Tongue (tissue), 2 donors: Measurements from ENCODE around the gene TIAM1. TPM values are rescaled to one million over a fixed set of nuclear protein-coding genes. Genes with fewer than 3 reads are reported as not detected.
A peak's percentile ranks its signal among the peaks of the same experiment; 100 is the strongest.

ENCODE experiments used
- DNase-seq: peaks from one replicate; pipeline ENCODE4 v3.0.0-alpha.2; 2015
- total RNA-seq: library from RNA; depleted of rRNA; stranded (reverse); fragments of >200 nt; gene quantifications from one replicate; pipeline ENCODE4 v1.2.3, GENCODE V29; 2014

TIAM1 gene
- total RNA-seq, 1 donor from 2014 or later, result 28.0 TPM

GRCh38 chr21:31332525-31332924, 11.5 kb downstream of the TIAM1 start:
- no peak for DNase-seq

DNA sequence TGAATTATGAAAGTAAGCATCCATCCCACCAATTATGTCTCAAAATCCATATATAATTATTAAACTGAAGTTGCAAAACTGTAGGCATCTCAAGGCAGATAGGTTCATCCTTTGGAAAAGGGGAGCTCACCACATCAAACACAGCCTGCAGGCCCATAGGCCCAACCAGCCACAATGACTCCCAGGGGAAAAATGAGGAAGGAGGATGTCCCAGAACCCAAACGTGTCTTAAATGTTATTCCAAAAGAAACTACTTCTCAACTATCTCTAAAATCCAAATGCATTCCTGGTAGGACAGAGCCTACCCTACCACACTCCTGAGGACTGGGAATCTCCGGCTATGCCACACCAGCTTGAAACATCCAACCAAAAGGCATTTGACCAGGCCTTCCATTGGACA, 12.8 kb downstream of the TIAM1 start:
- DNase-seq, result no peak

DNA sequence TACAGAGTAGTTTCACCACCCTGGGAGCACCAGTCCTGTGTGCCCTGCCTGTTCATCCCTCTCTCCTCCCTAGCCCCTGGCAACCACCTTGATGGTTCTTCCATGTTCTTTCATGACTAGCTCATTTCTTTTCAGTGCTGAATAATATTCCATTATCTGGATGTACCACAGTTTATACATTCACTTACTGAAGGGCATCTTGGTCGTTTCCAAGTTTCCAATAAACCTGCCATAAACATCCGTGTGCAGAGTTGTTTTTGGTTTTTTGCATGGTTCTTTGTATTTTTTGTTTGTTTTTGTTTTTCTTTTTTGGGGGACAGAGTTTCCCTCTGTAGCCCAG, 13.9 kb downstream of the TIAM1 start:
- no peak for DNase-seq

GRCh38 chr21:31329456-31330143, 14.5 kb downstream of the TIAM1 start:
- DNase-seq, result no peak

- DNase-seq, result peak; percentile 40
These were observed 17.4 kb downstream of the TIAM1 start for GRCh38 chr21:31326522-31327242.

GRCh38 chr21:31318971-31319370, 25.1 kb downstream of the TIAM1 start:
- DNase-seq, result no peak

DNA sequence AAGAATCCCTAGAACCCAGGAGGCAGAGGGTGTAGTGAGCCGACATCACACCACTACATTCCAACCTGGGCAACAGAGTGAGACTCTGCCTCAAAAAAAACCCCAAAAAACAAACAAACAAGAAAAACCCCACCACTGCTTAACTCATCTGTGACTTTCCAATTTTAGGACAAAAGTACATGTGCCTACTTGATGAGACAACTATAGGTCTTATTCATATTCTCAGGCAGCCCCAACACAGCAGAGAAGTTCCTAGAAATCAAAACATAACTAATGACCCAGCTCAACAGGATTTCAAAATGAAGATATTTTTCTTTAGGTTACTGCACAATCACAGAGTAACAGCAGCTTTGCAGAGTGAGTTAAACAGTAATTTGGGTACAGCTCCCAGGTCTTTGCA, 26.4 kb downstream of the TIAM1 start:
- no peak for DNase-seq

DNA sequence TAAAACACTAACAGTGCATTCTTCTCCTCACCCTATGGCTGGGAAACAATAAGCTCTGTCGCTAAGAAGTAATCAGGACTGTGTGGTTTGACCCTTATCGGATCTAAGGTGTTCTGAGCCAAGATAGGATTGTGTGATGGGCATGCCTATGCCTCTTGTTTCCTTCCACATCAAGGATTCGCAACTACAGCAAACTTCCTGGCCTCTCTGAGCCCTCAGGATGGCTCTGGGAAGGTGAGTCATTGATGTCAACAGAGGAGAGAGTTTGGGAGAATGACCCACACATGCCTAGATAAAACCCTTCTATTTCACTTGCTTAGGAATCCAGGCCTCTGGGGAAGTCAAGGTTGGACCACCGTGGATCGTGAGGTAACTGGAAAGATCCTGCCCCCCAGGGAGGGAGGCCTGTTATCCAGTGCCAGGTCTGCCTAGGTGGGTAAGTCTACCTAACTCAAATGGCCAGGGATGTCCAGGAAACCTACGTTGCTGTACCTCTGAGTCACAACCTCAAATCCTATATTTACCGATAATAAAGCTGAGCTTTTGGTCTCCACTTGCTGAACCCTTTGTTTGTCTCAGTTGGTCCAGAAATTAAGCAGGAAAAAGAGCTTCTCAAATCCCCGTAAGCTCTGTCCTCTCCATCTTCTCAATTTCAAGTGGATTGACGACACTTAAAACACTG, 27.4 kb downstream of the TIAM1 start:
- no peak for DNase-seq

DNA sequence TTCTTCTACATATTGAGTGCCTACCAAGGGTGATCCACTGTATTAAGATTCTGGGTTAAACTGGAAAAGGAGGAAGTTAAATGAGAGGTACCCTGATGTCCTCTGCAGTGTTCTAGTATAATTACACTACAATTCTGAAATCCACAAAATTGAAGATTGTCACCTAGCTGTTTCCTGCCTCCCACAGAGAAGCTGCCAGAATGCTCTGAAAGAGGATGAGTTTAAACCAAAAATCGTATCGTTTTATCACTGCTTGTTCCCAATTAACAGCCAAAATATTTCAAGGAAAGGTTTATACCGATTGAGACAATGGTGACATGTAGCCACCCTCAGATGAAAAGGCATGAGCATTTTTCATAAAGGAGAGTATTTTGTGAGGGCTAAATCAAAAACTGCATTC, 28.0 kb downstream of the TIAM1 start:
- DNase-seq, result no peak

DNA sequence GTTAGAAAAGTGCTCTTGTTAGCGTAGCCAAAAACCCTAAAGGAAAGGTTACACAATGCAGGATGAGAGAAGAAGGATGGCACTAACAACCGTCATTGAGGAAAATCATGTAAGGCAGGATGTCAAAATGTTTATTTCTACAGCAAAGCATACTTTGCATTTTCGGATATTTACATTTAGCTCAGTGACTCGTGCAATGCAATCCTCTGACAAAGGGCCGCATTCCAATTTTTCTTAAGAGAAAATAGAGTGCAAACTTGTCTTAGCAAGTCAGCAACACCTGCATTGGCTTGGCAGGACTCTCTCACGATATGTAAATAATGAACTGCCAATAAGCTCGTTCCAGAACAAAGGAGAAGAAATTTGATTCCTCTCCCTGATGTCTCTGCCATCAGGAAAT, 33.3 kb downstream of the TIAM1 start:
- DNase-seq, result peak; percentile 79

DNA sequence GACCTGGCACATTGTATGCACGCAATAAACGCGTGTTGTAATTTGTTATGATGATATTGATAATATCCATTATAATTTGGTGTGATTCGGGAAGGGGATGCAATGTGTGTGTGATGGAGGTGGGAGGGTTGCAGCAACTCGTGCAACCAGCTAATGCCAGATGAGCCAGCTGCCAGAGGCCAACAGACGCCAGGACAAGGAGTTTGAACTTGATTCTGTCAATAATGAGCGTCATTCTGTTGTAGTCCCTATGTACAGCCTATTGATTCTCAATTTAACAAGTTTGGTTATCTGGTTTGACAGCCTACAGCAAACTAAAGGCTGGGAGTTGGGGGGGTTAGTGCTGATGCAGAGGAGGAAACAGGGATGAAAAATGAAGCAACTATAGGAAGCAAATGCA, 35.5 kb downstream of the TIAM1 start:
- no peak for DNase-seq

- DNase-seq, result no peak
These were observed 38.2 kb downstream of the TIAM1 start for GRCh38 chr21:31305888-31306287.

DNA sequence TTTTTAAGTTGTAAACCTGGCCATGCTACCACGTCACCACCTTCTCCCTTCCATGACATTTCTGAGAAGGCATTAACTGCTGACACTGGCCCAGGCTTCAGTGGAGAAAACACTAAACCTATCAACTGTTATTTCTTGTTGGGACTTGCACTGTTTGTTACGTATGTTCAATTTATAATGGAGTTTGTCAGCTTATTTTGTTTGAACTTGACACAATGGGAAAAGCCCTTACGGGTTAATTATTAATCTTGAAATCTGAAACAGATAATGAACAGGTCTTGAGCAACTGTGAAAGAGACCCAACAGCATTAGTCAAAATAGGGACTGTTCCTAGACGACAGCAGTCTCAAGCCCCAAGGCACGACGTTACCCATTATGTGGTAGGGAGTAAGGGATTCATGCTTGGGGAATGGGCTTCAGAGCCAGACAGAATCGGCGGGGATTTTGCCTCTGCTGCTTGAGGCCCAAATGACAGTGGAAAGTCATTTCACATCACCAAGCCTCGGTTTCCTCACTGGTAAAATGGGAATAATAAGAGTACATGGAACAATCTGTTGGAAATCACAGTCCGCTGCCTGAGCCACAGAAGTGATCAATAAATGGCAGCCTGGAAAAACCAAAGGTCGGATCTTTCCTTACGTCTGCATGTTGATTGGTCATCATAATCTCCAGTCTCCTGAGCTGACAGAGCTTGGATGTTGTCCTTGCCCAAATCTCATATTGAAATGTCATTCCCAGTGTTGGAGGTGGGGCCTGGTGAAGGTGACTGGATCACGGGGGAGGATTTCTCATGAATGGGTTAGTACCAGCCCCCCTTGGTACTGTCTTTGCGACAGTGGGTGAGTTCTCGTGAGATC, 44.5 kb downstream of the TIAM1 start:
- DNase-seq, result no peak

- DNase-seq, result no peak
These were observed 45.3 kb downstream of the TIAM1 start for GRCh38 chr21:31298618-31299269.

DNA sequence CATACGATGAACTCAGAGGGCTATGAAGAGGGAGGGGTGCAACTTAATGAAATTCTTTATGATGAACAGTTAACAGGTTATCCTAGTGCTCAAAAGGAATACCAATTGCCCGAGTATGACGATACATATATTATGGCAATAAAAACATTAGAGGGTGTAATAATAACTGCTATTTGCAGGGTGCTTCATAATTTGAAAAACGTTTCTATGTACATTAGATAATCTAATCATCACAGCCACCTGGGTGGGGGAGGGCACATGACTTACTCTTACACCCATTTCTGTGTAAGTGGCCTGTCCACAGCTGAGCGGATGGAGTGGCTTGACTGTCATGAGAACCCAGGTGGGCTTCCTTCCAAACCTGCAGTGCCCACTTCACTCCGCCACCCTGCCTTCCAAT, 46.3 kb downstream of the TIAM1 start:
- no peak for DNase-seq

GRCh38 chr21:31295676-31296075, 48.4 kb downstream of the TIAM1 start:
- DNase-seq, result no peak

GRCh38 chr21:31294691-31295090, 49.4 kb downstream of the TIAM1 start:
- DNase-seq, result no peak

- no peak for DNase-seq
These were observed 50.1 kb downstream of the TIAM1 start for GRCh38 chr21:31293986-31294385.

DNA sequence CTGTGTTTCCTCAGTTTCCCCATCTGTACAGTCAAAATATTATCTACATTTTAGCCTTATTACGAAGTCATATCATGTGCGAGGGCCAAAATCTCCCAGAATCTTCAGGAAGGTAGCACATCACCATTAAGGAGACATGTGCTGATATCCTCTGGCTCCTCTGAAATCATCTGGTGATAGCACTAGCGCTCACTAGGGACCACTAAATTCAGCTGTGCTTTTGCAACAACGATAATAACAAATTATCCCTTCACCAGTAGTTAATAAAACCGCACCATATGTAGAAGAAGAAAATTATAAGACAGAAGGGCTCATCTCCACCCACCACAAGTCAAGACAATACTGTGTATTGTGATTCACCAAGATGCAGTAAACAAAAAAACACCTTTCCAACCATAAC, 53.3 kb downstream of the TIAM1 start:
- no peak for DNase-seq

GRCh38 chr21:31289702-31290101, 54.4 kb downstream of the TIAM1 start:
- DNase-seq, result no peak

GRCh38 chr21:31288191-31288590, 55.9 kb downstream of the TIAM1 start:
- no peak for DNase-seq

DNA sequence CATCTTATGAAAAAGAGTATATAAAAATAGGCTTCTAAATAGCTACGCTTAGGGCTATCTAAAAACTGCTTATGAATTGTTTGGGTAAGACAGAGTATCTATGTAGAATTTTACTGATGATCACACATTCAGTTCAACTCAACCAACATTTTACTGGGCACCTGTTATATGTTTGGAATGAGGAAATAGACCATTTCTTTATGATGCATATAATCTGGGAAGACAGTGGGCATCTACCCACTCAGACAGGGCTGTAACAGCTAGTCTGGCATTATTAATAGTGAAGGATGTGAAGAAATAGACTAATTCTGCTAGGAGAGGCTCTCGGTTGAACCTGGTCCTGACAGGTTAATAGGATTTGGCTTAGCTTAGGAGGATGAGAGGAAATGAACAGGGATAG, 56.9 kb downstream of the TIAM1 start:
- no peak for DNase-seq
